A673 (cell line): ENCODE measurements around the gene IMPDH2.

ENCODE experiments used
- EZH2 ChIP-seq: fragments of 200-600 bp; sonication (generic); IDR thresholded peaks from 2 replicates; pipeline ENCODE4 v1.6.1; 2017; ENCODE audit warnings: borderline replicate concordance, low read depth, mild to moderate bottlenecking, mixed read lengths, antibody characterized with exemption, low read length; ENCODE audit not compliant: poor library complexity, severe bottlenecking
- TF ChIP-seq, protein P1 (sequence below): fragments of 300-800, 200-600 bp; sonication (generic); conservative IDR thresholded peaks from 2 replicates; pipeline ENCODE4 v1.5.1; 2017; ENCODE audit warnings: low read depth, mild to moderate bottlenecking, antibody characterized with exemption, low read length, moderate library complexity, mixed read lengths

DNA sequence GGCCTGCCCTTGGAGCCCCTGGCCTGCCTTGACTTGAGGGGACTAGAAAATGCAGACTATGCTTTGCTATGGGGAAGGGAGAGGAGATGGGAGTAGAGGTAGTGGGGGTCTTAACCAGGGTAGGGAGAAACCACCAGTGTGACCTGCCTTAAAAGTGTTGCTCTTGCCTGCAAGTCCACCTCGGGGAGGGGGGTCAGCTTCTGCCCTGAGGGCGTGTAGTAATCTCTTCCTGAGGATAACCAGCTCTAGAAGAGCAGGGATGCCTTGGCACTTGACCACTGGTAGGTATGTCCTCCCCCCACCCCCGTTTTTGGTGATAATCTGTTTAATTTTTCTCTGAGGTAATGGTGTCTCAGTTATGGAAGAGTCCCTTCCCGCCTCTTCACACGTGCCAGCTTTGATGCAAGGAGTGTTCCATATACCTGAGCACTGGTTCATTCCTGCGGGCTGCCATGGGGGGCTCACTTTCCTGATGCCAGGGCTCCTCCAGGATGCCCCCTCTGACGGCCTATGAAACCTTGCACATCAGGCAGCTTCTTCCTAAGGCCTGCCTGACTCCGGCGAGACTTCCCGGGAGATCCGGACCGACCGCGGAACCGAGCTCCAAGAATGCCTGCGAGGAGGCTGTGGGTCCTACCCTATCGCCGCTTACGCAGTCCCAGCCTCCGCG lies 39.9 kb downstream of the IMPDH2 start:
- TF ChIP-seq, protein P1, sequence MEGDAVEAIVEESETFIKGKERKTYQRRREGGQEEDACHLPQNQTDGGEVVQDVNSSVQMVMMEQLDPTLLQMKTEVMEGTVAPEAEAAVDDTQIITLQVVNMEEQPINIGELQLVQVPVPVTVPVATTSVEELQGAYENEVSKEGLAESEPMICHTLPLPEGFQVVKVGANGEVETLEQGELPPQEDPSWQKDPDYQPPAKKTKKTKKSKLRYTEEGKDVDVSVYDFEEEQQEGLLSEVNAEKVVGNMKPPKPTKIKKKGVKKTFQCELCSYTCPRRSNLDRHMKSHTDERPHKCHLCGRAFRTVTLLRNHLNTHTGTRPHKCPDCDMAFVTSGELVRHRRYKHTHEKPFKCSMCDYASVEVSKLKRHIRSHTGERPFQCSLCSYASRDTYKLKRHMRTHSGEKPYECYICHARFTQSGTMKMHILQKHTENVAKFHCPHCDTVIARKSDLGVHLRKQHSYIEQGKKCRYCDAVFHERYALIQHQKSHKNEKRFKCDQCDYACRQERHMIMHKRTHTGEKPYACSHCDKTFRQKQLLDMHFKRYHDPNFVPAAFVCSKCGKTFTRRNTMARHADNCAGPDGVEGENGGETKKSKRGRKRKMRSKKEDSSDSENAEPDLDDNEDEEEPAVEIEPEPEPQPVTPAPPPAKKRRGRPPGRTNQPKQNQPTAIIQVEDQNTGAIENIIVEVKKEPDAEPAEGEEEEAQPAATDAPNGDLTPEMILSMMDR, result no peak
- TF ChIP-seq EZH2, result no peak
